Activated CD4-positive, alpha-beta T cell treated with anti-CD3 and anti-CD28 coated beads for 36 hours (primary cell): ENCODE results near the gene SPEN. TPM values are rescaled to one million over a fixed set of nuclear protein-coding genes. Genes with fewer than 3 reads are reported as not detected.

ENCODE experiments used
- total RNA-seq, 2 experiments: library from RNA; stranded (reverse); gene quantifications; one replicate each; pipeline ENCODE4 v1.2.3, GENCODE V29; 2021

SPEN gene
- total RNA-seq, 2 experiments from 2014 or later = 43.2 to 52.7 TPM

Other genes with a start within 250 kb of the SPEN start
- gene DDI2, start 230.2 kb upstream of the SPEN start, total RNA-seq = 10 to 100 TPM; 30.2 to 34.0 TPM
- 10 to 100 TPM; 48.2 to 50.1 TPM for gene PLEKHM2, start 163.4 kb upstream of the SPEN start, total RNA-seq
- gene SLC25A34, start 111.4 kb upstream of the SPEN start, total RNA-seq = under 1 TPM; 0.82 to 0.86 TPM
- not detected for gene TMEM82, start 105.2 kb upstream of the SPEN start, total RNA-seq
- under 1 TPM in 1 of 2 experiments, not detected in 1; 0.09 TPM for gene FBLIM1, start 88.9 kb upstream of the SPEN start, total RNA-seq
- gene UQCRHL, start 40.1 kb upstream of the SPEN start, total RNA-seq = 1 to 10 TPM; 1.4 to 1.9 TPM
- gene ZBTB17, start 128.4 kb downstream of the SPEN start, total RNA-seq = 10 to 100 TPM; 47.7 to 48.3 TPM
- gene SRARP, start 156.5 kb downstream of the SPEN start, total RNA-seq = not detected
- not detected for gene HSPB7, start 170.3 kb downstream of the SPEN start, total RNA-seq
- not detected for gene CLCNKA, start 174.3 kb downstream of the SPEN start, total RNA-seq
- not detected for gene CLCNKB, start 196.1 kb downstream of the SPEN start, total RNA-seq
- under 1 TPM; 0.09 to 0.23 TPM for gene FAM131C, start 225.9 kb downstream of the SPEN start, total RNA-seq